K562 (cell line): ENCODE results near the gene CHMP1A. TPM values are rescaled to one million over a fixed set of nuclear protein-coding genes. Genes with fewer than 3 reads are reported as not detected.

Experiments used
- ATAC-seq: fragments of 200-7000 bp; cut with Tn5 transposase; 3 replicates; pipeline ENCODE4 v1.9.1; 2020; ENCODE audit warnings: moderate library complexity
- BruUV-seq: library from RNA; stranded (reverse); fragments of 400-500 nt; replicated peaks from 2 replicates; lab custom pipeline; 2021; lab: Mats Ljungman, UMichigan
- CTCF ChIA-PET: fragments of 300-600 bp; formaldehyde crosslinking; extraction: SDS; loops from one replicate; lab custom pipeline; 2021; ENCODE audit warnings: low intra/inter-chr PET ratio; lab: Yijun Ruan, JAX
- POLR2A ChIA-PET: fragments of 300-600, 350-650 bp; sonication (Branson Sonifier 250); formaldehyde crosslinking; extraction: SDS; loops from one replicate; lab custom pipeline; 2021; ENCODE audit warnings: antibody characterized with exemption, inconsistent platforms; lab: Yijun Ruan, JAX
- DNase-seq, 4 experiments: peaks; one replicate each; pipeline versions ENCODE4 v3.0.0 to v3.0.0-alpha.2; 2011 to 2018; ENCODE audit warnings: low spot score in 3 of 4, mixed read lengths in 3 of 4; ENCODE audit errors: extremely low read depth in 1 of 4
- FAIRE-seq: peaks from 2 replicates; lab custom pipeline; 2011; peaks lifted over from hg19 to GRCh38; lab: Jason Lieb, UNC
- H2AFZ ChIP-seq: 2 replicates; pipeline ENCODE4 v1.6.0; 2011; ENCODE audit warnings: low read depth, low read length, control low read depth, inconsistent platforms
- H3K27ac ChIP-seq: fragments of 200-600 bp; 3 replicates; pipeline ENCODE4 v1.8.0; 2011; ENCODE audit warnings: low read depth, mild to moderate bottlenecking, control low read depth, inconsistent platforms, low read length, moderate library complexity, mixed read lengths; ENCODE audit errors: extremely low read depth
- H3K27me3 ChIP-seq, 2 experiments: fragments of 300-600 bp in 1 of 2; 2 replicates in 1 of 2; 3 replicates in 1 of 2; pipeline versions ENCODE4 v1.6.0 to v1.8.0; 2011; ENCODE audit warnings: inconsistent platforms in 2 of 2, low read length in 2 of 2, mild to moderate bottlenecking in 1 of 2, mixed read lengths in 1 of 2, moderate library complexity in 1 of 2; ENCODE audit not compliant: control insufficient read depth in 2 of 2, insufficient read depth in 2 of 2
- H3K36me3 ChIP-seq: fragments of 300-600 bp; 3 replicates; pipeline ENCODE4 v1.8.0; 2011; ENCODE audit warnings: mild to moderate bottlenecking, low read length, inconsistent platforms; ENCODE audit not compliant: control insufficient read depth, insufficient read depth
- H3K4me1 ChIP-seq, 2 experiments: fragments of 200-600 bp in 1 of 2; replicated peaks in 1 of 2; 2 replicates in 1 of 2; 3 replicates in 1 of 2; pipeline versions ENCODE4 v1.5.1 to v1.8.0; 2011; ENCODE audit warnings: inconsistent platforms in 2 of 2, low read length in 2 of 2, mild to moderate bottlenecking in 1 of 2, mixed read lengths in 1 of 2, moderate library complexity in 1 of 2; ENCODE audit not compliant: control insufficient read depth in 2 of 2, insufficient read depth in 2 of 2
- H3K4me2 ChIP-seq: 2 replicates; pipeline ENCODE4 v1.6.1; 2011; ENCODE audit warnings: low read length, control low read depth, inconsistent platforms, mixed read lengths; ENCODE audit not compliant: insufficient read depth
- H3K4me3 ChIP-seq: fragments of 200-600 bp; sonication (generic), shearing (Covaris generic); 2 replicates; pipeline ENCODE4 v1.5.1; 2016; ENCODE audit warnings: control low read depth, inconsistent platforms
- H3K79me2 ChIP-seq: fragments of 200-600 bp; 3 replicates; pipeline ENCODE4 v1.8.0; 2011; ENCODE audit warnings: low read length, inconsistent platforms; ENCODE audit not compliant: control insufficient read depth, insufficient read depth
- H3K9ac ChIP-seq, 2 experiments: 2 replicates each; pipeline versions ENCODE4 v1.6.0 to v1.6.1; 2011; ENCODE audit warnings: low read depth in 2 of 2, low read length in 2 of 2, control low read depth in 1 of 2, inconsistent platforms in 1 of 2, mild to moderate bottlenecking in 1 of 2, mixed read lengths in 1 of 2; ENCODE audit not compliant: insufficient read depth in 1 of 2
- H3K9me1 ChIP-seq: one replicate; pipeline ENCODE4 v1.6.0; 2011; ENCODE audit warnings: inconsistent platforms, mild to moderate bottlenecking, low read length, moderate library complexity; ENCODE audit not compliant: control insufficient read depth, insufficient read depth
- H3K9me3 ChIP-seq: replicated peaks from 2 replicates; pipeline ENCODE4 v1.5.1; 2011; ENCODE audit warnings: low read depth, low read length, inconsistent platforms; ENCODE audit not compliant: control insufficient read depth, insufficient read depth
- H4K20me1 ChIP-seq: replicated peaks from 2 replicates; pipeline ENCODE4 v1.6.1; 2011; ENCODE audit warnings: low read length, inconsistent platforms, mixed read lengths; ENCODE audit not compliant: control insufficient read depth, insufficient read depth
- CBFB ChIP-seq: sonication (generic); formaldehyde crosslinking; IDR thresholded peaks from 2 replicates; pipeline ENCODE4 v1.4.0; 2020; ENCODE audit warnings: mild to moderate bottlenecking, missing genetic modification reagents
- CBX1 ChIP-seq: sonication (generic); IDR thresholded peaks from 2 replicates; pipeline ENCODE4 v1.6.1; 2016; ENCODE audit warnings: antibody characterized with exemption, low read depth, mild to moderate bottlenecking
- EWSR1 ChIP-seq: fragments of 450-650 bp; IDR thresholded peaks from 2 replicates; pipeline ENCODE4 v1.6.1; 2018; ENCODE audit warnings: borderline replicate concordance, mild to moderate bottlenecking, low read depth, moderate library complexity; ENCODE audit not compliant: partially characterized antibody
- GTF2B ChIP-seq: IDR thresholded peaks from 2 replicates; pipeline ENCODE4 v1.6.1; 2011; ENCODE audit not compliant: insufficient read length; ENCODE audit errors: extremely low read depth
- HDGF ChIP-seq: fragments of 450-650 bp; IDR thresholded peaks from 2 replicates; pipeline ENCODE4 v1.6.1; 2016
- HLTF ChIP-seq: fragments of 450-650 bp; IDR thresholded peaks from 2 replicates; pipeline ENCODE4 v1.6.1; 2016
- IFI16 ChIP-seq: fragments of 250-450 bp; sonication (Bioruptor Pico); IDR thresholded peaks from 2 replicates; pipeline ENCODE4 v2.1.2; 2022; ENCODE audit warnings: mild to moderate bottlenecking, inconsistent platforms
- KDM2B ChIP-seq: fragments of 250-450 bp; sonication (Bioruptor Pico); IDR thresholded peaks from 2 replicates; pipeline ENCODE4 v1.8.0; 2021; ENCODE audit warnings: mild to moderate bottlenecking, moderate library complexity
- NFATC3 ChIP-seq: fragments of 450-650 bp; IDR thresholded peaks from 2 replicates; pipeline ENCODE4 v1.6.1; 2017; ENCODE audit warnings: mild to moderate bottlenecking
- SAFB2 ChIP-seq: fragments of 200-400 bp; formaldehyde crosslinking; IDR thresholded peaks from 2 replicates; pipeline ENCODE4 v1.6.1; 2018; ENCODE audit warnings: borderline replicate concordance, low read length, low read depth, moderate library complexity; ENCODE audit not compliant: severe bottlenecking
- SIN3A ChIP-seq, 2 experiments: fragments of 150-350 bp in 1 of 2; IDR thresholded peaks; 2 replicates each; pipeline ENCODE4 v1.6.1; 2011 to 2016; ENCODE audit warnings: borderline replicate concordance in 2 of 2, low read depth in 2 of 2, low read length in 2 of 2, mild to moderate bottlenecking in 2 of 2, moderate library complexity in 2 of 2; ENCODE audit not compliant: control insufficient read depth in 1 of 2
- U2AF2 ChIP-seq: fragments of 200-400 bp; formaldehyde crosslinking; optimal IDR thresholded peaks from 2 replicates; pipeline ENCODE3; 2017; ENCODE audit warnings: low read depth, mild to moderate bottlenecking, low read length
- ZBTB2 ChIP-seq: fragments of 450-650 bp; IDR thresholded peaks from 2 replicates; pipeline ENCODE4 v1.6.1; 2016; ENCODE audit warnings: antibody characterized with exemption
- ZNF830 ChIP-seq: fragments of 250-450 bp; sonication (Bioruptor Pico); IDR thresholded peaks from 2 replicates; pipeline ENCODE4 v1.5.0; 2021; ENCODE audit warnings: mild to moderate bottlenecking
- WGBS: fragments of 100-300 bp; shearing (Covaris generic); methylation state at CpG from one replicate; pipeline ENCODE4 v1.1.6; 2016; ENCODE audit warnings: low coverage, mixed read lengths; ENCODE audit not compliant: insufficient coverage; ENCODE audit errors: missing lambda C conversion rate; 5-methylcytosine and 5-hydroxymethylcytosine counted together
- in situ Hi-C: fragments of 300-500 bp; cut with MboI; formaldehyde crosslinking; loops from 4 replicates; pipeline ENCODE4 v1.15.0; 2018; ENCODE audit warnings: inconsistent platforms, mixed read lengths
- intact Hi-C: fragments of 100-400 bp; cut with micrococcal nuclease; formaldehyde crosslinking; loops from 2 replicates; pipeline ENCODE4 v1.14.2; 2022
- polyA plus RNA-seq, 8 experiments: library from polyadenylated mRNA; depleted of rRNA in 4 of 8; stranded (reverse) in 5 of 8; unstranded in 3 of 8; fragments of >200 nt; fragmentation: Nextera tagmentation in 2 of 8; fragmentation: Illumina TruSeq in 1 of 8; extraction: Ambion mirVana in 2 of 8; extraction: Trizol in 1 of 8; gene quantifications; 2 replicates each; pipeline versions ENCODE4 v1.2.1 to v1.2.3, GENCODE V29; 2011 to 2014; ENCODE audit warnings: inconsistent platforms in 1 of 8, missing spikeins in 1 of 8
- total RNA-seq, 7 experiments: library from RNA; depleted of rRNA in 6 of 7; stranded (reverse); fragments of >200 nt in 6 of 7; fragmentation: Illumina TruSeq in 2 of 7; extraction: Trizol in 2 of 7; gene quantifications; 2 replicates each; pipeline versions ENCODE4 v1.2.1 to v1.2.3, GENCODE V29; 2011 to 2021; ENCODE audit warnings: low replicate concordance in 1 of 7
- TF ChIP-seq, protein P1 (sequence below): sonication (generic); formaldehyde crosslinking; IDR thresholded peaks from 2 replicates; pipeline ENCODE4 v1.5.0; 2020; ENCODE audit warnings: missing genetic modification reagents

The CHMP1A gene
- total and polyA plus RNA-seq, 9 of the 15 experiments (the other 6 are each of a cell fraction or from before 2014, with no cell fraction given): 0.83 to 79.9 (median 45.2) TPM

- intact Hi-C loops (loop anchor here (5.0 kb wide), 1 partner anchor 47 kb away; no protein-coding TSS in a partner anchor), in situ Hi-C loops (no loop called here)
- ChIA-PET CTCF (interaction anchor here (1.3 kb wide), 1 partner anchor 88 kb away, joined by 9 read pairs; no protein-coding TSS in a partner anchor), POLR2A (interaction anchor here (0.7 to 4.5 kb wide), 5 partner anchors 13 to 208 kb away, joined by 3 to 45 read pairs (median 5); partner anchors contain the start of genes TCF25 and VPS9D1)
- FAIRE-seq (no peak), ATAC-seq (no peak), DNase-seq (no peak)
- Histone ChIP-seq H3K27me3 (no peaks in the 10 kb centered on the region), H3K9me3 (no peaks in the 10 kb centered on the region), H3K36me3 (no peaks in the 10 kb centered on the region), H4K20me1 (peaks cover 4% of the 10 kb centered on the region; the same call in 1 of the 2 replicates), H3K4me3 (no peak overlapping the region), H3K9me1 (no peaks in the 10 kb centered on the region), H2AFZ (no peak overlapping the region), H3K4me1 (peaks cover 17 to 74% of the 10 kb centered on the region in 2 experiments), H3K79me2 (peaks cover 9% of the 10 kb centered on the region), H3K9ac (no peak overlapping the region), H3K4me2 (no peak overlapping the region), H3K27ac (no peak overlapping the region)
- TF ChIP-seq CBX1 (no peak), NFATC3 (no peak), HDGF (no peak), U2AF2 (no peak), CBFB (CRISPR knock-in tag) (no peak), IFI16 (CRISPR knock-in tag) (no peak), KDM2B (CRISPR knock-in tag) (no peak), EWSR1 (no peak), HLTF (no peak), GTF2B (no peak), ZBTB2 (no peak), SIN3A (IDR thresholded peaks at IDR 0.05; ENCODE audit: borderline replicate concordance in 2 of 2, control insufficient read depth in 1 of 2, low read depth in 2 of 2, low read length in 2 of 2) (no peak), SAFB2 (no peak), ZNF830 (CRISPR knock-in tag) (no peak)
- TF ChIP-seq, protein P1, sequence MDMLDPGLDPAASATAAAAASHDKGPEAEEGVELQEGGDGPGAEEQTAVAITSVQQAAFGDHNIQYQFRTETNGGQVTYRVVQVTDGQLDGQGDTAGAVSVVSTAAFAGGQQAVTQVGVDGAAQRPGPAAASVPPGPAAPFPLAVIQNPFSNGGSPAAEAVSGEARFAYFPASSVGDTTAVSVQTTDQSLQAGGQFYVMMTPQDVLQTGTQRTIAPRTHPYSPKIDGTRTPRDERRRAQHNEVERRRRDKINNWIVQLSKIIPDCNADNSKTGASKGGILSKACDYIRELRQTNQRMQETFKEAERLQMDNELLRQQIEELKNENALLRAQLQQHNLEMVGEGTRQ (CRISPR knock-in tag): no peak
- WGBS: 62% methylated on average over 15 of the region's 15 CpGs
- no TSS peak for BruUV-seq
Measured at GRCh38 chr16:89705006-89705405, 47.5 kb upstream of the CHMP1A start.
